Activated CD8-positive, alpha-beta memory T cell treated with anti-CD3 and anti-CD28 coated beads for 48 hours (primary cell): ENCODE data around the gene MCTP2.

Experiments used
- DNase-seq, 3 experiments: peaks; one replicate each; pipeline ENCODE4 v3.0.0-alpha.2; 2020; ENCODE audit warnings: low read depth in 2 of 3, low spot score in 2 of 3

MCTP2 gene

DNA sequence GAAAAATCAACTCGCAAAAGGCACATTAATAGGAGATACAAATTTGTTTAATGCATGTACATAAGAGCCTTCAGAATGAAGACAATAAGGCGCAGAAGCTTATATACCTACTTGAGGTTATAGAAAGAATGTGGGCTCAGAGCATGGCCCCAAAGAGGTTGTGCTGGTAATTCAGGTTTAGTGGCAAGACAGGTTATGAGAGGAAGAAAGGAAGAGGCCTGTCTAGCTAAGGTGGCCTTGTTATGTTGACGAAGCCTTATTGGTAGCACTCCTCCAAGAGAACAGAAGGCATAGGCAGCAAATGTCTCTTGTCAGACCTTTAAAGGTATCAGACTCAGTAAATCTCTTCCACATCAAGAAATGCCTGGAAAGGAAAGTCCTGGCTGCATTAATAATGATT is 290.8 kb downstream of the MCTP2 start:
- no peak for DNase-seq

DNA sequence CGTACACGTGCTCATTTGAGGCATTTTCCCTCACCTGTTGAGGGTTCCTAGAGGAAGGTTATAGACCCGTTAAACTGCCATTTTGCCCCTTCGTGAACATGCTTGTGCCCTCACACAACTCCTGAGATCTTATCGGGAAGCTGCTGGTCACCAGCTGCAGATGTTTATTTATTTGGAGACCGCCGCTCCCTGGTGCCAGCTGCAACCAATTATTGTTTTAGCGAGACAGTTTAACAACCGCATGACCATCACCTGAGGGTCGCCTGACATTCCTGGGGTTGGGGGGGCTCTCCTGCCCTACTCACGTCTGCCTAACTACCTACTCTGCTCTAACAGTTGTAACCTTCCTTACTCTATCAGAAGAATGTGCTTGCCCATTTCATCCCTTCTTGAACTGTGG is 292.5 kb downstream of the MCTP2 start:
- DNase-seq = no peak

DNA sequence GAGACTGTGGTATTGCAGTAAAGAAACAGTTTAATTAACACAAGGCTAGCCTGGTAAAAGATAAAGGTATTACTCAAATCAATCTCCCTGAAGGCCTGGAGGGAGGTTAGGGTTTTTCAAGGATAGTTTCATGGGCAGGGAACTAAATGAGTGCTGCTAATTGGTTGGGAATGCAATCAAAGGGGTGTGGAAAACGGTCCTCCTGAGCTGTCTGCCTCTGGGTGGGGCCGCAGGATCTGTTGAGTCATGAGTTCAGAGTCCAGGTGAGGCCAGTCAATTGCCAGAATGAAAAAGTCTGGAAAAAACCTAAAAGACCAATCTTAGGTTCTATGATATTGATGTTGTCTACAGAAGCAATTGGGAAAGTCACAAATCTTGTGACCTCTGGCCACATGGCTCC is 293.2 kb downstream of the MCTP2 start:
- no peak for DNase-seq

DNA sequence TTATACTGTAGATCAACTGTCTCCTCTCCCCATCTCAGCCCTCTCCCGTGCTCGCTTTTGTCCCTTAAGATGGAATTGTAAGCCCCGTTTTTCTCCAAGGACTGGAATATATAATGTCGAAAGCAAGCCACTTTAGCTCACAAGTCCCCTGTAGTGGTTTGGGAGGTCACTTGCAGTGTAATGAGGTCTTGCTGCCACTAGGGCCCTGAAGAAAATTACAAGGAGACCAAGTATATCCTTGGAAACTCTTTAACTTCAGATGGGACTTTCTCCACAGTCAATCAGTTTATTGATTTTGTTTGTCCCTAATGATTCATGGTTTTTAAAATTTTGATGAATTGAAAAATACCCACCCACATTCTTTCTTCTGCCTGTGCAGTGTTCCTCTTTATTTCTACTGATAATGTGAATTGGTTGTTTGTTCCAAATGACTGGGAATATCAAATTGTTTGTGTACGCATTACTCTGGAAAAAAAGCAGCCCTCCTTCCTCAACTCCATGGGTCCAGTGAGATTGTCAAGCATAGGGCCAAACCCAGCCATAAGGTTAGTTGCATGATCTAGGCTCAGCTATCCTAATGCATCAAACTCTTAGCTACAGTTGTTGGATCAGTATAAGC is 294.8 kb downstream of the MCTP2 start:
- no peak for DNase-seq

DNA sequence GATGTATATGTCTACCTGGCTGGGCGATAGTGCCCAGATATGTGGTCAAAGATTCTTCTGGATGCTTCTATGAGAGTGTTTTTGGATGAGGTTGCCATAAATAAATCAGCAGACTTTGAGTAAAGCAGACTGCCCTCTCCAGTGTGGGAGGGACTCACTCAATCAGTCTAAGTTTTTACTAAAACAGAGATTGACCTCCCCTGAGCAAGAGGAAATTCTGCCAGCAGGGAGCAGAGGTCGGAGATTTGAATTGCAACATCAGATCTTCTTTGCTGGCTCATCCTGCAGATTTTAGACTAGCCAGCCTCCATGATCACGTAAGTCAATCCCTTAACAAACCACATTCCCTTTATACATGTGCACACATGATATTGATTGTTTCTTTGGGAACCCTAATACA is 300.9 kb downstream of the MCTP2 start:
- no peak for DNase-seq
